CD4-positive, alpha-beta T cell treated with Interleukin-4 for 1 hour (primary cell): ENCODE results near the gene TK1.
A peak's percentile ranks its signal among the peaks of the same experiment; 100 is the strongest.
"Not testable (repeated sequence)": the region's sequence is repeated elsewhere in the genome, so short reads cannot be mapped to it uniquely, and the experiment has no call there.

Experiments
- DNase-seq, 2 donors: peaks; one replicate each; pipeline ENCODE4 v3.0.0-alpha.2; 2020 to 2022

TK1 gene

DNA sequence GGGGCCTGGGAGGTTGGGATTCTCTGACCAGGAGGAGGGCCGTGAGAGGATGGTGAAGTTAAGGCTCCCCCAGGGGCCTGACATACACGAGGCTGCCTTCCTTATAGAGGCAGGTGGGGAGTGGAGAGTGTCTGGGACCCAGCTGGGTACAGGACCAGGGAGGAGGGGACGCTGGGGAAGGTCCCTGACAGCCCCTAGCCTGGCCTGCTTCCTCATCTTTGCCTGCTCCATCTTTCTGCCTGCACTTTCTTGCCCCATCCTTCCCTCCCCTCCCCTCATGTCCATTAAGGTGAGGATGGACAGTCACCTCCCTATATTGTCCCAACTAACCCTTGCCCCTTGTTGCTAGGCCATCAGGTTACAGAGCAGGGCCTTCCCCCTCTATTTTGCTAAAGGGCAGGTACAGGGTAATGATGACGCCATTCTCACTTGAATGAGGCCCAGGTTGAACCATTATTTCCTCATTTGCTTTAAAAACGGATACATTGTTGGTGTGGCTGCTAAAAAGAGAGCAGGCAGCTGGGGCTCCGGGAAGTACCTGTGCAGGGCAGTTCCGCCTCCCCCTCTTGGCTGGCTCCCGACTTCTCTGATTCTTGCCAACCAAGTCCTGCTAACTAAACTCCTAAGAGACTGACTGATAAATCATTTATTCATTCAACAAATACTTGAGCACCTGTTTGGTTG, 39.4 kb downstream of the TK1 start:
- DNase-seq = peak in 1 of 2 donors; percentile 79

GRCh38 chr17:78146881-78147280, 40.0 kb downstream of the TK1 start:
- no peak for DNase-seq

GRCh38 chr17:78146471-78146869, 40.4 kb downstream of the TK1 start:
- no peak for DNase-seq

DNA sequence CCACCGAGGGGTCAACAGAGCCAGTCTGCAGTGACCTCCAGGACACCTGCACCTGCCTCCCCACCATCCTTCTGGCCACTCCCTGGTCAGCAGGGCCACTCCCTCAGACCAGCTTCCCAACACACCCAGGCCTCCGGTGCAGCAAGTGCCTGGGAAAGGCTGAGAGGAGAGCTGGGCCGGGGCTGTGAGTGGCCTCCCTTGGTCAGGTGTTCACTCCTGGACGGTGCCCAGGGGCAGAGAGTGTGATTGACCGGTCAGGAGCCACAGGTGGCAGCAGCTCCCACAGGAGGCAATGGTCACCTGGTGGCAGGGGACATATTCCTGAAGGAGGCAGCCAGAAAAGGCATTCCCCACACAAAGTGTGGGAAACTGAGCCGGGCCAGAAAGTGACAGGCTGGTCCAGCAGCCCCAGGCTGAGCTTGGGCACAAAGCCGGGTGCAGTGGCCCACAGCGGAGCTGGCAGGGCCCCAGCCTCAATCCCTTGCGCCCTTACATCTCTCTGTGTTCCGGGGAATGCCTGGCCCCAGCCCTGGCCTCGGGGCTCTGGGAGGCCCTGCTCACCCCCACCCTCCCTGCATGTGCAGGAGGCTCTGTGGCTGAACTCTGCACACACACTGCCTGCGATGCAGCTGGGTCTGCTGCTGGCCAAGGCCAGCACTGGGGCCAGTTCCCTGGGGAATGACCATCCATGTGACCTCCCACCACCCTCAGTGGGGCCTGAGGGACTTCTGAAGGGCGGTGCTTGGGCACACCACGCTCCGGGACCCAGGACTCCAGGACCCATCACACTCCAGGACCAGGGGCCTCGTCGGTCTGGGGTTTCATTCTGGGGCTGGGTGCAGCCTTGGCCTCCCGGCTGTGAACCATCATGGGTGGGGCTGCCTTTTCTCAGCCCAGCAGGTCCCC, 41.9 kb downstream of the TK1 start:
- no peak for DNase-seq

- peak in 1 of 2 donors; percentile 75 for DNase-seq
Measured at GRCh38 chr17:78144147-78144719, 42.6 kb downstream of the TK1 start.

- no peak for DNase-seq
Measured at GRCh38 chr17:78143214-78144146, 43.4 kb downstream of the TK1 start.

- DNase-seq = no peak
Measured at GRCh38 chr17:78142119-78142861, 44.6 kb downstream of the TK1 start.

- DNase-seq = no peak
Measured at GRCh38 chr17:78141437-78142118, 45.3 kb downstream of the TK1 start.

DNA sequence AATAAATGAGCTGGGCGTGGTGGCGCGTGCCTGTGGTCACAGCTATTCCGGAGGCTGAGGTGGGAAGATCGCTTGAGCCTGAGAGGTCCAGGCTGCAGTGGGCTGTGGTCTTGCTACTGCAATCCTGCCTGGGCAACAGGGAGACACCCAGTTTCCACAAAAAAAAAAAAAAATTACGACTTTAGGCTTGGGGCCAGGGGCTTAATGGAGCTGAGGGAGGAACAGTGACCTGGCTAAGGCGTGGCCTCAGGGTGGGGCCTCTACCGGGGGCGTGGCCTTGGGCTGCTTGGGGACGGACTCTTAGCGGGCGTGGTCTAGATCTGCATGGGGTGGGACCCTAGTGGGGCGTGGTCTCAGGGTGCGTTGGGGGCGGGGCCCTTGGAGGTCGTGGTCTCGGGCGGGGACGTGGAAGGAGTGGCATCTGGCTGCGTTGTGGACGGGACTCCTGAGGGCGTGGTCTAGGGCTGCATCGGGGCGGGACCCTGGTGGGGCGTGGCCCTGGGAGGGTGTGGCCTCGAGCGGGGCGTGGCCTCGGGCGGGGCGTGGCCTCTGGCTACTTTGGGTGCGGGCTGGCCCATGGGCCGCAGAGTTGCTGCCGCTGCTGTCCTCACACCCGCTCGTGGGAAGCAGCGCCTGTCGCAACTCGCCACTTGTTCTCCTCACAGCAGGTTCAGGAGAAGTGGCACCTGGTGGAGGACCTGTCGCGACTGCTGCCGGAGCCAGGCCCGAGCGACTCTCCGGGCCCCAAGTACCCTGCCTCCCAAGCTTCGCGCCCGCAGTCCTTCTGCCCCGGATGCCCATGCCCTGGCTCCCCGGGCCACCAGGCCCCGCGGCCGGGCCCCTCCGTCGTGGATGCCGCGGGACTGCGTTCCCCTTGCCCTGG, 46.4 kb downstream of the TK1 start:
- peak; percentile 97 for DNase-seq

- DNase-seq = not testable (repeated sequence)
Measured at GRCh38 chr17:78139861-78140168, 47.0 kb downstream of the TK1 start.

GRCh38 chr17:78138204-78139060, 48.4 kb downstream of the TK1 start:
- no peak for DNase-seq

GRCh38 chr17:78137392-78138203, 49.3 kb downstream of the TK1 start:
- DNase-seq = peak; percentile 46 to 50

- DNase-seq = no peak
Measured at GRCh38 chr17:78135858-78136500, 50.9 kb downstream of the TK1 start.

DNA sequence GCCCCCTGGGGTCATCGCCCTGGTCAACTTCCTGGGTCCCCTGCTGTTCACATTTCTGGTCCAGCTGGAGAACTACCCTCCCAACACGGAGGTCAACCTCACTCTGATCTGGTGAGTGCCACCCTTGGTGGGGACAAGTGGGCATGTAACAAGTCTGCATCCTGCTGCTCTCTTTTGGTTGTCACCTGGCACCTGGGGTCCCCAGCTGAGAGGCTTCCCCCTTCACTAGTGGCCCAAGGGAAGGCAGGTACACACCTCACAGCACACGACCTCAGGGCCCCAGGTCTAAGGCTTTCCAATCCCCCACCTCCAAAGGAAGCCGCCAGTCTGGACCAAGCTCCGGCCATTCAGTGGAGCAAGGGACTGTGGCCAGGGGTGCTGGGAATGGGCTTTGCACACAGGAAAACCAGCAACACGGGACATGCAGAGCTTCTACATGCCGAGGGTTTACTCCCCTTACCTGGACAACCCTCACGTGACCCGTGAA, 51.9 kb downstream of the TK1 start:
- DNase-seq = no peak

DNA sequence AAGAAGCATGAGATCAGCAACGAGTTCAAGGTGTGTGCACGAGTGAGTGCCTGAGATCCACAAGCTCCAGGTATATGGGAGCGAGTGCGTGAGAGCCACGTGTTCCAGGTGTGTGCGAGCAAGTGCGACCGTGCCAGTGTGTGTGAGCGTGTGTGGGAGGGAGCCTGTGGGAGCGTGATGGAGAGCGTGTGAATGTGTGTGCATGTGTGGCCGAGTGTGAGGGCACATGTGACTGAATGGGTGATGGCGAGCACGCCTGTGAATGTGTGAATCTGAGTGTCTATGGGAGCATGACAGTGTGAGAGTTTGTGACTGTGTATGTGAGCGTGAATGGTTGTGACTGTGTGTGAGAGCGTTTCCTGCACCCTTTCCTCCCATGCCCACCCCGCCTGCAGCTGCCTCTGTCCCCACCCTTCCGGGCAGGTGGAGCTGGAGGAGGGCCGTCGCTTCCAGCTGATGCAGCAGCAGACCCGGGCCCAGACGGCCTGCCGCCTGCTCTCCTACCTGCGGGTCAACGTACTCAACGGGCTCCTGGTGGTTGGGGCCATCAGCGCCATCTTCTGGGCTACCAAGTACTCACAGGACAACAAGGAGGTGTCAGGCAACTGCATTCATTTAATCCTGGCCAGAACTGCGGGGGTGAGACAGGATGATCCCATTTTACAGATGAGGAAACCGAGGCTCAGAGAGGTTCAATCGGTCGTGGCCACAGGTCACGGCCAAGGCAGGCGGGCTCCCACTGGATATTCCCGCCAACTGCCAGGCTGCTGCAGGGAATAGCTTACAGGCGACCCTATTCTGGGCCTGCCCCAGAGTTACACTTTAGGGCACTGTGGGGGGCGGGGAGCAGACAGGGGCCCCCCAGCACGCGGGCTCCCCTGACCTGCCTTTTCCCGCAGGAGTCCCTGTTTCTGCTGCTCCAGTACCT, 52.6 kb downstream of the TK1 start:
- peak; percentile 89 for DNase-seq

- no peak for DNase-seq
Measured at GRCh38 chr17:78133179-78133951, 53.5 kb downstream of the TK1 start.
